ENCODE data around the gene RGS3.

GRCh38 chr9:113584428-113585084 lies 121.0 kb downstream of the RGS3 start:
- TF ChIP-seq POLR2A (IDR thresholded peaks at IDR 0.05; ENCODE audit: low read depth, low read length) (no peak), POLR2AphosphoS5 (IDR thresholded peaks at IDR 0.05; ENCODE audit: low read depth, low read length) (no peak), TAF1 (IDR thresholded peaks at IDR 0.05; ENCODE audit: borderline replicate concordance, low read depth, low read length) (no peak)
